Fibroblast of pulmonary artery (primary cell): ENCODE data around the gene CAPN15.

Experiments used
- DNase-seq: peaks from one replicate; pipeline ENCODE4 v3.0.0-alpha.2; 2010; ENCODE audit warnings: low read depth
- H3K4me3 ChIP-seq: replicated peaks from 2 replicates; pipeline ENCODE4 v1.5.1; 2011; ENCODE audit warnings: low read depth, mild to moderate bottlenecking, control low read depth, low read length, moderate library complexity
- TF ChIP-seq, protein P1 (sequence below): IDR thresholded peaks from 2 replicates; pipeline ENCODE4 v1.5.1; 2011; ENCODE audit warnings: mild to moderate bottlenecking, control low read depth, low read length, inconsistent platforms; ENCODE audit errors: missing control alignments

Gene CAPN15

DNA sequence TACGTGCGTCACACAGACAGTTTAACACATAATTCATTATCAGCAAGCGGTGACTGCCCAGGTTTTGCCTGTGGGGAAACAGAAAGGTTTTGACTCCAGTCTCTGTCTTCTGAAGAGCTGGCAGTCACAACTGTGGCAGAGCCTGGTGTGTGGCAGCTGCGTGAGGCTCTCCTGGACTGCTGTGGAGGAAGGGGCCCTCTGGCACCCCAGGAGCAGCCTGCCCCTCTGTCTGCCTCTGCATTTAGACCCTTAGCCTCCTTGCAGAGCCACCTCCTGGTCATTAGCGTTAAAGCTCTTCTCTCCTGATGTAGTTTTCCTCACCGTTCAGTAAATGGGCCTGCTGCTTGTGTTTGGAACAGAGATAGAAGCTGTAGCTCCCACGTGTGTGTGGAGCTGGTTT, 73.3 kb downstream of the CAPN15 start:
- no peak overlapping the region for H3K4me3 ChIP-seq
- peak; percentile 21 for DNase-seq
- TF ChIP-seq, protein P1, sequence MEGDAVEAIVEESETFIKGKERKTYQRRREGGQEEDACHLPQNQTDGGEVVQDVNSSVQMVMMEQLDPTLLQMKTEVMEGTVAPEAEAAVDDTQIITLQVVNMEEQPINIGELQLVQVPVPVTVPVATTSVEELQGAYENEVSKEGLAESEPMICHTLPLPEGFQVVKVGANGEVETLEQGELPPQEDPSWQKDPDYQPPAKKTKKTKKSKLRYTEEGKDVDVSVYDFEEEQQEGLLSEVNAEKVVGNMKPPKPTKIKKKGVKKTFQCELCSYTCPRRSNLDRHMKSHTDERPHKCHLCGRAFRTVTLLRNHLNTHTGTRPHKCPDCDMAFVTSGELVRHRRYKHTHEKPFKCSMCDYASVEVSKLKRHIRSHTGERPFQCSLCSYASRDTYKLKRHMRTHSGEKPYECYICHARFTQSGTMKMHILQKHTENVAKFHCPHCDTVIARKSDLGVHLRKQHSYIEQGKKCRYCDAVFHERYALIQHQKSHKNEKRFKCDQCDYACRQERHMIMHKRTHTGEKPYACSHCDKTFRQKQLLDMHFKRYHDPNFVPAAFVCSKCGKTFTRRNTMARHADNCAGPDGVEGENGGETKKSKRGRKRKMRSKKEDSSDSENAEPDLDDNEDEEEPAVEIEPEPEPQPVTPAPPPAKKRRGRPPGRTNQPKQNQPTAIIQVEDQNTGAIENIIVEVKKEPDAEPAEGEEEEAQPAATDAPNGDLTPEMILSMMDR: peak; percentile 33

DNA sequence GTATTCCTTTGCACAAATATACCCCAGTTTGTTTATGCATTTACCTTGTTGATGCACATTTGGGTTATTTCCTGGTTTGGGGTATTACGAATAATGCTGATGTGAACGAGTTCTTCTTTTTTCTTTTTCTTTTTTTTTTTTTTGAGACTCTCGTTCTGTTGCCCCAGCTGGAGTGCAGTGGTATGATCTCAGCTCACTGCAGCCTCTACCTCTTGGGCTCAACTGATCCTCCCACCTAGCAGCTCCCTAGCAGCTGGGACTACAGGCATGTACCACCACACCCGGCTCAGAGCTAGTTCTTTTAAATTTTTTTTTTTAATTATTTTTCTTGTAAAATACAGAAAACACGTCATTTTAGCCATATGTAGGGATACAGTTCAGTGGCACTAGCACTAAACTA, 76.4 kb downstream of the CAPN15 start:
- no peak overlapping the region for H3K4me3 ChIP-seq
- no peak for DNase-seq
- TF ChIP-seq, protein P1: no peak
